ENCODE results near the gene BMAL1. TPM values are rescaled to one million over a fixed set of nuclear protein-coding genes. Genes with fewer than 3 reads are reported as not detected.

Gene BMAL1
- total and polyA plus RNA-seq, 2 of the 8 experiments (the other 6 are each of a cell fraction or from before 2014, with no cell fraction given), result 6.8 to 6.9 TPM

DNA sequence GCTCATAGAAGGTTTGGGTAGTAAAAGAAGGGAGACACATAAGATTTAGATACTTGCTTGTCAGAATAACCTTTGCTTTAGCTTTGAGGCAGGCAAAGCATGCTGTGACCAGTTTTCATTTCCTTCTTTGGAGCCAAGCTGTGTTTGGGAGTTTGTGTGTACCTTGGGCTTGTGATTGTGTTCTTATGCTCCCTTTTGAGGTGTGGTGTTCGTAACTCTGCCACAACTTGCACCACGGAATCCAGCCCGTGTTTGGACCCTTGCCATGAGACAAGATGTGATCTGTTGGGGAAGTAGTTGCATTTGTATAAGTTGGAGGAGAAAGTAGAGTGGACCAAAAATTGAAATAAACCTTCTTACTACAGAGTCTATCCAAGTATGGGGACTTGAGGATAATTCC, 34.0 kb downstream of the BMAL1 start:
- no peak for TF ChIP-seq SP2 (IDR thresholded peaks at IDR 0.05; ENCODE audit: low read length)
- TF ChIP-seq POLR2A (IDR thresholded peaks at IDR 0.05; ENCODE audit: control extremely low read depth in 1 of 2, low read depth in 2 of 2, low read length in 2 of 2), result no peak
- no peak for TF ChIP-seq RBBP5 (IDR thresholded peaks at IDR 0.05; ENCODE audit: borderline replicate concordance, low read depth, low read length)
- TF ChIP-seq NRF1 (IDR thresholded peaks at IDR 0.05; ENCODE audit: low read depth, low read length), result no peak
- TF ChIP-seq SP1 (IDR thresholded peaks at IDR 0.05; ENCODE audit: low read depth, low read length), result no peak
- TF ChIP-seq CEBPB (IDR thresholded peaks at IDR 0.05; ENCODE audit: low read depth, low read length), result no peak
- Histone ChIP-seq H4K20me1 (replicated peaks in 1 of 2; ENCODE audit: control insufficient read depth in 1 of 2, insufficient read depth in 2 of 2, low read length in 2 of 2) (peaks cover 0 to 1% of the 10 kb centered on the region in 2 experiments), H3K4me2 (ENCODE audit: insufficient read depth in 1 of 2, low read depth in 2 of 2, low read length in 2 of 2) (no peak overlapping the region), H3K79me1 (ENCODE audit: low read depth, low read length) (no peaks in the 10 kb centered on the region; the same call in 1 of the 2 replicates), H2AK5ac (ENCODE audit: low read depth, low read length) (no peak overlapping the region), H3K27me3 (replicated peaks in 1 of 4; ENCODE audit: control insufficient read depth in 3 of 4, extremely low read depth in 1 of 4, insufficient read depth in 3 of 4, low read length in 3 of 4) (no peaks in the 10 kb centered on the region), H3K4ac (replicated peaks; ENCODE audit: insufficient read length, low read depth, low read length) (no peak overlapping the region), H3K23ac (ENCODE audit: insufficient read length) (no peak overlapping the region), H2BK120ac (replicated peaks; ENCODE audit: low read depth, low read length) (no peak overlapping the region), H3K56ac (replicated peaks; ENCODE audit: insufficient read length, low read depth, low read length) (no peak overlapping the region), H3K27ac (ENCODE audit: low read depth, low read length) (no peak overlapping the region), H3K4me3 (ENCODE audit: extremely low read depth in 1 of 4, insufficient read depth in 2 of 4, low read depth in 3 of 4, low read length in 4 of 4) (no peak overlapping the region), H4K5ac (ENCODE audit: insufficient read length, low read depth, low read length) (no peak overlapping the region), H3K14ac (ENCODE audit: insufficient read length) (no peak overlapping the region), H3K36me3 (ENCODE audit: control insufficient read depth in 2 of 4, insufficient read depth in 4 of 4, low read length in 3 of 4) (no peaks in the 10 kb centered on the region), H4K8ac (ENCODE audit: extremely low read depth, insufficient read depth, low read length) (no peak overlapping the region), H2BK20ac (ENCODE audit: low read length) (no peak overlapping the region), H2BK15ac (ENCODE audit: low read length) (no peak overlapping the region), H2BK5ac (ENCODE audit: low read depth, low read length) (no peak overlapping the region), H2BK12ac (ENCODE audit: low read depth, low read length) (no peak overlapping the region), H3K9me3 (ENCODE audit: insufficient read depth in 2 of 2, low read depth in 1 of 2, low read length in 1 of 2) (no peaks in the 10 kb centered on the region), H3K79me2 (ENCODE audit: control insufficient read depth in 1 of 2, insufficient read depth in 2 of 2, low read length in 2 of 2) (no peaks in the 10 kb centered on the region), H3K9ac (replicated peaks in 1 of 4; ENCODE audit: extremely low read depth in 1 of 4, low read depth in 3 of 4, low read length in 3 of 4) (no peak overlapping the region), H3K4me1 (replicated peaks in 1 of 4; ENCODE audit: control insufficient read depth in 3 of 4, insufficient read depth in 4 of 4, low read length in 3 of 4) (peaks cover 0 to 11% (median 4%) of the 10 kb centered on the region in 4 experiments; a peak in 5 of 7 replicates), H4K91ac (replicated peaks; ENCODE audit: insufficient read length, low read length) (no peak overlapping the region), H3K23me2 (ENCODE audit: low read depth, low read length) (no peaks in the 10 kb centered on the region), H2AFZ (ENCODE audit: low read length) (no peak overlapping the region), H3K18ac (ENCODE audit: extremely low read depth, low read length) (no peak overlapping the region)
- FAIRE-seq, result no peak
- POLR2A ChIA-PET (ENCODE audit: partially characterized antibody), result no interaction called here
- no peak for DNase-seq (ENCODE audit: low read depth in 1 of 2, low spot score in 2 of 2)
- WGBS, 2 experiments (ENCODE audit: extremely low coverage in 1 of 2, insufficient coverage in 1 of 2, insufficient read length in 1 of 2, insufficient replicate concordance in 2 of 2, low coverage in 1 of 2, low lambda C conversion rate in 2 of 2, missing lambda C conversion rate in 1 of 2), result 100% methylated on average over 3 of the region's 3 CpGs; no CpG with 5 or more reads in 1 of the 2 experiments
- CTCF ChIA-PET (ENCODE audit: partially characterized antibody), result interaction anchor here (0.6 to 4.0 kb wide), 5 partner anchors 10 to 101 kb away, joined by 3 to 12 read pairs (median 3); no protein-coding TSS in a partner anchor

Measured in H1 (cell line).